Measurements from ENCODE around the gene OR10A3.

The OR10A3 gene

DNA sequence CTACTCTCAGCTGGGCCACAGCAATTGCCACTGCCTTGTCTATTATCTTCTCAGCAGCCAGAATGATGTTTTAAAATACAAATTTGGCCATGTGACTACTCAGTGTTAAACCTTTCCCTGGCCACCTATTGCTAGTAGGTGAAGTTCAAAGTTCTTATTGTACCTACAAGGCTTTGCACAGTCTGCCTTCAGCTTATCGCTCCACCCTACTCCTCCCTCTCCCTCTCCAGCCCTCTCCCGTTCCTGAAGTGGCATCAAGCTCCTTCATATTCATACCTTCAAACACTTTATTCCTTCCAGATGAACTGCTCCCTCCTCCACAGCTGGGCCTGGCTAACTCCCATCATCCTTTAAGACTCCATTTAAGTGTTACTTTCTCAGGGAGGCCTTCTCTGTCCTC lies 47.7 kb downstream of the OR10A3 start:
- in situ Hi-C loops (cut with MboI; ENCODE audit: low sequenced_read_pairs), result no loop called here

DNA sequence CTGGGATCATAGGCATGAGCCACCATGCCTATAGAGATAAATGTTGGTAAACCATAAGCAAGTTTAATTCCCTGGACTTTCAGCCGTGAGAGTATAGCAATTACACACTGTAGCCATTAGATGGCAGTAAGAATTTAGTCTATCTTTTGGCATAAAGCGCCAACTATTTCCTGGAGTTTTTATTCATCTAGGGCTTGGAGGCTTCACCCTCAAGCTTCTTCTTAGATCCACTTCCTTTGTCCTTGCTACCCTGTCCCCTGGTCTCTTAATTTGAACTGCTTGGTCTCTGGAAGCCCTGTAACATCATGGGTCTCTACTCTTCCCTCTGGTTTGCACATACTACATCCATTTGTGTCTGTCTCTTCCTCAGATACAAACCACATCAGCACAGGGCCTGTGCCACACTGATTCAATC lies 48.7 kb downstream of the OR10A3 start:
- in situ Hi-C loops (cut with MboI; ENCODE audit: low sequenced_read_pairs), result no loop called here

DNA sequence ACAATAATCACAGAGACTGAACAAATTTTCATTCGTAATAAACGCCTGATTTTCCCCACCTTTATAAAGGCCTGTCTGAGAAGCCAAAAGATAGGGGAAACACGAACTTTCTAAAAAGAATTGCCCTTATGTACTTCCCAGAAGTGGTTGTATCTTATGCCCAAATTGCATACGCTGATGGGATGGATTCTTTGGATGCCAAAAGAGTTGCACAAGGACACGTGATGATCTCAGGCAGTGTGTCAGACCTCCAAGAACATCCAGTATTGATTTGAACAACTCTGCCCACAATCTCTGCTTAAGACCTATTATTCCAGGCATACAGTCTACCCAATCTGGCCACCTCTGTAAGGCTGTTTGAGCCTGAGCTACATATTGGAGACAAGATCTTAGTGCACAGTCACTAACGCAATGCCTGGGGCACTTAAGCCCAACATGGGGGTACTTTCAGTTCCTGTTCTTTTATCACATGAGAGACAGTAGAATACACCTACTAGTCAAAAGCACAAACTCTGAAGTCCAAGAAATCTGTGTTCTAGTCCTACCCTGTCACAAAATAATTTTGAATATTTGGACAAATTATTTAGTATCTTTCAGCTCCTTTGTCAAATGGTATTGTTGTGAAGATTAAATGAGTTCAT lies 49.3 kb downstream of the OR10A3 start:
- in situ Hi-C loops (cut with MboI; ENCODE audit: low sequenced_read_pairs), result no loop called here

DNA sequence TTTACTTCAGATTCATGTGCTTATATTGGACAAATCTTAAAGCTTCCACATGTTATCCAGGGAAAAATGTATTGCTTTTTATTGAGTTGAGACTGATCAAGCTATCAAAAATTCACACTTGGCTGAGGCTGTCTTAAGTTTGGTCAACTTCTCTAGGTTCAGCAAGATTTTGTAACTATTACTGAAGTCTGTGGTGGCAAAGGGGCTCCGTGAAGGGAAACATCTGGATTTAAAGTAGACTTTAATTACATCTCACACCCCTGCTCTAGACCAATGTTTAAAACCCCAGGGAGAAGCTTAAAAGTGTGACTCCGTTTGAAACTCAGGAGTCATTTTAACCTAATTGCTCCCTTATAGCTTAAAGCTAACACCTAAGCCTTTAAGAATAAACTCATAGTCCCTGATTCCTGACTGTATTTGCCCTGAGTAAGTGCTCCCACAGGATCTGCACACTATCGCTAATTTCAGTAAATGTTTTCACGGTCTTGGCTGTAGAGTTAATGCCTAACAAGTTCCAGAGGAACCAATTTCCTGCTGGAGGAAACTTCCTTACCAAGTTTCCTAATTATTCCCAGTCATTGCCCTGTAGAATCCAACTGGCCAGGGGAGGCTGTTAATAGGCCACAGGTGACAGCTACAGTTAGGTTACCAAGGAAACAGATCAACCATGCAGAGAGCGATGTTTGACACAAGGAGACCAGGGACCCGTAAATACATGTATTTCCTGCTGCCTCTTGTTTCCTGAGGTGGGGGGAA lies 50.9 kb downstream of the OR10A3 start:
- in situ Hi-C loops (cut with MboI; ENCODE audit: low sequenced_read_pairs), result no loop called here

DNA sequence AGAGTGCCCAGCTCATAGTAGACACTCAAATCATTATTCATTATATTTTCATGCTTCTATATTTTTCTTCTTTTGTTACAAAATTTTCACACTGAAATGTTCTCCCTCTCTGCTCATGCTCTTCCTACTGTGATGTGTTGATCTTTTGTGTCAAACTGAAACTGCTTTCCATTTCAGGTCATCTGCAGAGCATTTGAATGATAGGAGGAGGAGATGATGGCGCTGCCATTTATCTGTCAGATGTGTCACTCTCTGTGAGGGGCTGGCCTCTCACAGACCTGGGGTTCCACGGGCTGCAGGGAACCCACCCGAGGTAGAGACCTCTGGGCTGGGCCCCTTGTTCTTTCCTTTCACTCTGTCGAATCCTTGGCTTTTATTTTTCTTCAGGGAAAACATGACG lies 51.5 kb downstream of the OR10A3 start:
- in situ Hi-C loops (cut with MboI; ENCODE audit: low sequenced_read_pairs), result no loop called here
